Vagina (tissue), 2 donors: ENCODE measurements around the gene ANO7. TPM values are rescaled to one million over a fixed set of nuclear protein-coding genes. Genes with fewer than 3 reads are reported as not detected.

Source experiments
- DNase-seq, 2 donors: peaks; one replicate each; pipeline ENCODE4 v3.0.0-alpha.2; 2017; ENCODE audit errors: extremely low spot score in 2 of 2
- H3K27ac ChIP-seq: fragments of 200-600 bp; sonication (generic); one replicate; pipeline ENCODE4 v1.5.1; 2019
- H3K27me3 ChIP-seq: fragments of 200-600 bp; sonication (generic); one replicate; pipeline ENCODE4 v1.5.1; 2019
- H3K36me3 ChIP-seq, 2 donors: fragments of 200-600 bp; sonication (generic); one replicate each; pipeline ENCODE4 v1.5.1; 2017 to 2019
- H3K4me1 ChIP-seq: fragments of 200-600 bp; sonication (generic); one replicate; pipeline ENCODE4 v1.5.1; 2019
- H3K4me3 ChIP-seq, 2 donors: fragments of 200-600 bp; sonication (generic); 1 replicate in 1 of 2; 2 replicates in 1 of 2; pipeline ENCODE4 v1.5.1; 2016 to 2019
- H3K9me3 ChIP-seq: fragments of 200-600 bp; sonication (generic); one replicate; pipeline ENCODE4 v1.5.1; 2019
- CTCF ChIP-seq, 3 experiments: fragments of 450-650 bp in 2 of 3; fragments of 200-600 bp in 1 of 3; sonication (generic) in 1 of 3; IDR thresholded peaks; one replicate each; pipeline ENCODE4 v1.5.1; 2017 to 2019; ENCODE audit warnings: antibody characterized with exemption in 3 of 3, mild to moderate bottlenecking in 2 of 3, moderate library complexity in 2 of 3
- POLR2A ChIP-seq, 2 donors: fragments of 450-650 bp; IDR thresholded peaks; one replicate each; pipeline ENCODE4 v1.6.1; 2017; ENCODE audit warnings: antibody characterized with exemption in 2 of 2, mild to moderate bottlenecking in 2 of 2, moderate library complexity in 2 of 2
- POLR2AphosphoS5 ChIP-seq, 2 donors: sonication (generic); formaldehyde crosslinking; IDR thresholded peaks; one replicate each; pipeline ENCODE4 v1.9.0; 2017; ENCODE audit warnings: antibody characterized with exemption in 2 of 2, mild to moderate bottlenecking in 2 of 2, low read depth in 1 of 2; ENCODE audit not compliant: insufficient read depth in 1 of 2
- intact Hi-C: fragments of 100-400 bp; cut with DNase I; formaldehyde crosslinking; loops from one replicate; pipeline ENCODE4 v1.15.1; 2023
- total RNA-seq: library from RNA; depleted of rRNA; stranded (reverse); fragments of >200 nt; gene quantifications from one replicate; pipeline ENCODE4 v1.2.3, GENCODE V29; 2016

Gene ANO7
- total RNA-seq, 1 donor from 2014 or later = 0.98 TPM

- H3K36me3 ChIP-seq = no peaks in the 10 kb centered on the region
- no peak overlapping the region for H3K4me3 ChIP-seq
- intact Hi-C loops = no loop called here
- H3K9me3 ChIP-seq = no peaks in the 10 kb centered on the region
- H3K4me1 ChIP-seq = no peaks in the 10 kb centered on the region
- H3K27ac ChIP-seq = no peak overlapping the region
- no peaks in the 10 kb centered on the region for H3K27me3 ChIP-seq
- no peak for DNase-seq
- no peak for TF ChIP-seq POLR2AphosphoS5 (IDR thresholded peaks at IDR 0.05; ENCODE audit: insufficient read depth in 1 of 2, low read depth in 1 of 2)
Measured at GRCh38 chr2:241207641-241208040, 19.2 kb downstream of the ANO7 start.

- Histone ChIP-seq H3K4me3 (no peak overlapping the region), H3K27ac (no peak overlapping the region), H3K4me1 (no peaks in the 10 kb centered on the region), H3K36me3 (no peaks in the 10 kb centered on the region), H3K9me3 (no peaks in the 10 kb centered on the region), H3K27me3 (no peaks in the 10 kb centered on the region)
- TF ChIP-seq POLR2AphosphoS5 (IDR thresholded peaks at IDR 0.05; ENCODE audit: insufficient read depth in 1 of 2, low read depth in 1 of 2) = no peak
- TF ChIP-seq POLR2A (IDR thresholded peaks at IDR 0.05) = no peak
- no peak for TF ChIP-seq CTCF (IDR thresholded peaks at IDR 0.05)
- DNase-seq = no peak
- intact Hi-C loops = no loop called here
Measured at GRCh38 chr2:241208058-241208457, 19.6 kb downstream of the ANO7 start.

- no peaks in the 10 kb centered on the region for H3K4me1 ChIP-seq
- no peak overlapping the region for H3K4me3 ChIP-seq
- H3K9me3 ChIP-seq = no peaks in the 10 kb centered on the region
- no peaks in the 10 kb centered on the region for H3K27me3 ChIP-seq
- no peak for DNase-seq
- H3K27ac ChIP-seq = no peak overlapping the region
- intact Hi-C loops = no loop called here
- H3K36me3 ChIP-seq = no peaks in the 10 kb centered on the region
- TF ChIP-seq POLR2AphosphoS5 (IDR thresholded peaks at IDR 0.05; ENCODE audit: insufficient read depth in 1 of 2, low read depth in 1 of 2) (no peak), CTCF (IDR thresholded peaks at IDR 0.05) (no peak), POLR2A (IDR thresholded peaks at IDR 0.05) (no peak)
Measured at GRCh38 chr2:241209271-241209670, 20.8 kb downstream of the ANO7 start.

- H3K27me3 ChIP-seq = no peaks in the 10 kb centered on the region
- H3K9me3 ChIP-seq = no peaks in the 10 kb centered on the region
- H3K27ac ChIP-seq = no peak overlapping the region
- intact Hi-C loops = loop anchor here (10.0 kb wide), 1 partner anchor 106 kb away; the partner anchor contains the start of gene MTERF4
- no peak for DNase-seq
- TF ChIP-seq CTCF (IDR thresholded peaks at IDR 0.05) (no peak), POLR2AphosphoS5 (IDR thresholded peaks at IDR 0.05; ENCODE audit: insufficient read depth in 1 of 2, low read depth in 1 of 2) (no peak), POLR2A (IDR thresholded peaks at IDR 0.05) (no peak)
- no peaks in the 10 kb centered on the region for H3K4me1 ChIP-seq
- no peaks in the 10 kb centered on the region for H3K36me3 ChIP-seq
- no peak overlapping the region for H3K4me3 ChIP-seq
Measured at GRCh38 chr2:241211276-241211675, 22.8 kb downstream of the ANO7 start.

GRCh38 chr2:241213041-241213440 lies 24.6 kb downstream of the ANO7 start:
- intact Hi-C loops = loop anchor here (10.0 kb wide), 1 partner anchor 108 kb away; the partner anchor contains the start of gene MTERF4
- no peak for TF ChIP-seq POLR2A (IDR thresholded peaks at IDR 0.05)
- no peak for TF ChIP-seq POLR2AphosphoS5 (IDR thresholded peaks at IDR 0.05; ENCODE audit: insufficient read depth in 1 of 2, low read depth in 1 of 2)
- no peak for TF ChIP-seq CTCF (IDR thresholded peaks at IDR 0.05)
- Histone ChIP-seq H3K27ac (no peak overlapping the region), H3K4me1 (no peaks in the 10 kb centered on the region), H3K4me3 (no peak overlapping the region), H3K9me3 (no peaks in the 10 kb centered on the region), H3K36me3 (no peaks in the 10 kb centered on the region), H3K27me3 (no peaks in the 10 kb centered on the region)
- DNase-seq = no peak
